NCI-H187 treated with DMSO at 0.1 percent for 48 hours (cell line): Measurements from ENCODE around the gene SARDH.

Experiments
- DNase-seq: peaks from one replicate; lab custom pipeline; 2025; lab: John Stamatoyannopoulos, UW

The SARDH gene

GRCh38 chr9:133702798-133703590 lies 35.2 kb downstream of the SARDH start:
- DNase-seq = no peak

GRCh38 chr9:133701981-133702797 lies 36.0 kb downstream of the SARDH start:
- no peak for DNase-seq

GRCh38 chr9:133701321-133701980 lies 36.7 kb downstream of the SARDH start:
- DNase-seq = no peak

- DNase-seq = no peak
These were observed 37.3 kb downstream of the SARDH start for GRCh38 chr9:133700819-133701320.

DNA sequence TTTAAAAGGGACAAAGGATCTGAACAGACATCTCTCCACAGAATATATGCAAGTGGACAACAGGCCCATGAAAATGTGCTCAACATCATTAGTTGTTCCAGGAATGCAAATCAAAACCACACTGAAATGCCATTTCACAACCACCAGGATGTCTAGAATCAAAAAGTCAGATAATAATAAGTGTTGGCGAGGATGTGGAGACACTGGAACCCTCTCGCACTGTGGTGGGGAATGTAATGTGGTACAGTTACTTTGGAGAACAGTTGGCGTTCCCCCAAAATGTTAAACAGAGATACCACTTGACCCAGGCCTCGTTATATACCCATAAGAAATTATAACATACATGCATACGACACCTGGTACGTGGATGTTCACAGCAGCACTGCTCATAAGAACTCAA lies 38.6 kb downstream of the SARDH start:
- DNase-seq = no peak

- DNase-seq = no peak
These were observed 42.1 kb downstream of the SARDH start for GRCh38 chr9:133696071-133696472.

- no peak for DNase-seq
These were observed 43.5 kb downstream of the SARDH start for GRCh38 chr9:133694686-133695085.

GRCh38 chr9:133693703-133694529 lies 44.2 kb downstream of the SARDH start:
- no peak for DNase-seq

DNA sequence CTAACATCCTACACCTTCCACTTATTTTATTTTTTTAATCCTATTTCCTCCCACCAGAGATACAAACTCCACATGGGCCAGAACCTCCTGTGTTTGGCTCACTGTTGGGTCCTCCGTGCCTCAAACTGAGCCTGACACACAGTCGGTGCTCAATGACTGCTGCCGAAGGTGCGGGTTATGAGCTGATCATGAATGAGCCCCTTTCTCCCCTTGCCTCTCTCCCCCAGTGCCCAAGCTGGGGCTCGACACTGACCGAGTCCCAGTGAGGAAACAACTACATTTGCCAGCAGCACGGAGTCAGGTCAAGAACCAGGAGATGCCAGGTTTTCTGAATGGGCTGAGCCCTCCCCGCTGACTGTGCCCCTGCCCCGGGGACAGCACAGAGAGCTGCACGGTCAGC lies 45.0 kb downstream of the SARDH start:
- DNase-seq = no peak

DNA sequence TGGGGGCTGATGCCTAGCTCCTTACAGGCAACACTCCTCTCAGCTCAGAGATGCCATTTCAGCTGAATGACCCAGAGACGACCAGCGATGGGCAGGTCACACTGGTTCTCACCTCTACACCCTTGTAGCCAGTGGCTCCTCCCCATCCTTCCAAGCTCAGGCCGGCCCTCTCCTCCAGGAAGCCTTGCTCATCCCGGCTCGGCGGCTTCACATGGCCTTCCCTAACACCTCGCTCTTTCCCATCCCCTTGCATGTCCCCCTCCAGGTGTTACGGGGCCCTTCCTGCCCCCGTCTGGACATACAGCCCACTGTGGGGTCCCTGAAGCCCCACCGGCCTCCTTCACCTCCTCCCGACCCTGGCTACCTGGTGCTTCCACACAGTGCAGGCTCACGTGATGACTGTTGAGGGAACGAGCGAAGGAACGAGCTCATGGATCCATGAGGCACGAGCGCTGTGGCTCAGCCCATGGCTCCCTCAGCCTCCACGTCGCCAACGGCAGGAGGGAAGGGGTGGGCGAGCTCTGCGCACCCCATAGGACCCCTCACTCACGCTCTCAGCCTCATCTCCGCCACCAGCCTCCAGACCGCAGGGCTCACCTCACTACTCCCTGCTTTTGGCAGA lies 45.7 kb downstream of the SARDH start:
- no peak for DNase-seq

- DNase-seq = no peak
These were observed 46.4 kb downstream of the SARDH start for GRCh38 chr9:133691626-133692363.

DNA sequence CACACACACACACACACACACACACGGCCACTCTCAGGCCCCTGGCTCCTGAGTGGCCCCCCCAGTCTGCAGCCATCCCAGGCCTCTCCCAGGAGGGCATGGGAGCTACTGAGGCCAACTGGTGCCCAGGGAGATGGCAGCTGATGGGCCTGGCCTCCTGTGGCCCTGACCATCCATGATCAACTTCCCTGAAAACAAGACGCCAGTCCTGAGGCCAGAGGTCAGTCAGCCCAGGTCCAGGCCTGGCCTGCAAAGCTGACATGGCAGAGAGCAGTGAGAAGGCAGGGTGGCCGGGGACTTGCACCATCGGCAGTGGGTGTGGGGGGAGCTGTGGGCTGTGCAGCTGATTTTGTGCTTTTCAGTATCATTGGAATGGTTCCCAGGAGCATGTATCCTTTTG lies 47.0 kb downstream of the SARDH start:
- no peak for DNase-seq

DNA sequence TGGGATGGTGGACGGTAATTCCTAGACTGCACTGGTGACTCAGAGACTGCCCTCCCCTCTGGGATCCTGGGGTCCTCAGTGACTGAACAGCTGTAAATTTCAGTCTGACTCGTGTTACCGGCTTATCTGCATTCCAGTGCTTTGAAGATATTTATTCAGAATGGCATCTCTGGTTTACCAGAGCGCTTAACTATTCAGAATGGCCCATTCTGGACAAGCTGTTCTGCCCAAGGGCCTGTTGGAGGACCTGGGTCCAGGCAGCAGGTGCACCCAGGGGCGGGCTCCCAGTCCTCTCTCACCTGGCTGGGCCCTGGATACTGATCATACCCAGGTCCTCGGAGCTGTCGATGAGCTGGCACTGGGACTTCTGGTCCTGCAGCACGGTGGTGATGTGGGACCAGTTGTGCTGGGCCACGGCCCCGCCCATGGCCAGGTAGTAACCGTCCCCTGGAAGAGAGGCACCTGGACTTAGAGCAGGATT lies 48.0 kb downstream of the SARDH start:
- DNase-seq = no peak

- no peak for DNase-seq
These were observed 48.9 kb downstream of the SARDH start for GRCh38 chr9:133689151-133689763.

GRCh38 chr9:133687856-133688761 lies 50.0 kb downstream of the SARDH start:
- no peak for DNase-seq

GRCh38 chr9:133686642-133687575 lies 51.2 kb downstream of the SARDH start:
- no peak for DNase-seq
